ENCODE measurements around the gene CTNNBIP1.

The CTNNBIP1 gene

DNA sequence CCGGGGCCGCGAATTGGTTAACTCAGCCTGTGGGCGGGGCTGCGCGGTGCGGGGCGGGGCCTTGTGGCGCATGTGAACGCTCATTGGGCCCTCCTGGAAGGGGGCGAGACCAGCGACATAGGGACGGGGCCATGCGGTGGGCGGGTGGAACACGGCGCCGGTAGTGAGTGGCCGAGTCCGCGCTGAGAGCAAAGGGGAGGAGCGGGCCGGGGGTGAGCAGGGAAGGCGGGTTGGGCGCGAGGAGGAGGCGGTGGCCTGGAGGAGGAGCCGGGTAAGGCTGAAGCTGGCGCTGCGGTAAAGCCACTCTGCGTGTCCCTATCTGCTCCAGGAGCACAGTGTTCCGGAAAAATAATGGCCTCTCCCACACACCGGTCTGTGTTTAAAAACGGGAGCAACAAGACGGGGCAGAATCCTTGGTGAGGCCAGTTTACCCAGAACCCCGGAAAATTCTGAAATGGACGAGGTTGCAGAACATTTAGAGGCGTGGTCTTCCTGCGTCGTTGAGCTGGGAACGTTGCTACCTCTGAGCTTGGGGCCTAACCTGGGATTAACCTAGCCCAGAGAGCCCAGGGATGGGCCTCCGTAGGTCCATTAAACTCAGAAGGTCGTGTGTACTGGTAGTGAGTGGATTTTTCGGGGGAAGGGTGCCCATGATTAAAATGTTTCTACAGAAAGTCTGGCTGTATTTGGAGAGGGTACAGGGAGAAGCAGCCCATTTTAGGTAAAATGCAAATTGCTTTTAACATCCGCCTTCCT, 532 bp upstream of the CTNNBIP1 start:
- peak overlapping the region; percentile 90 for H3K4me3 Mint-ChIP-seq

DNA sequence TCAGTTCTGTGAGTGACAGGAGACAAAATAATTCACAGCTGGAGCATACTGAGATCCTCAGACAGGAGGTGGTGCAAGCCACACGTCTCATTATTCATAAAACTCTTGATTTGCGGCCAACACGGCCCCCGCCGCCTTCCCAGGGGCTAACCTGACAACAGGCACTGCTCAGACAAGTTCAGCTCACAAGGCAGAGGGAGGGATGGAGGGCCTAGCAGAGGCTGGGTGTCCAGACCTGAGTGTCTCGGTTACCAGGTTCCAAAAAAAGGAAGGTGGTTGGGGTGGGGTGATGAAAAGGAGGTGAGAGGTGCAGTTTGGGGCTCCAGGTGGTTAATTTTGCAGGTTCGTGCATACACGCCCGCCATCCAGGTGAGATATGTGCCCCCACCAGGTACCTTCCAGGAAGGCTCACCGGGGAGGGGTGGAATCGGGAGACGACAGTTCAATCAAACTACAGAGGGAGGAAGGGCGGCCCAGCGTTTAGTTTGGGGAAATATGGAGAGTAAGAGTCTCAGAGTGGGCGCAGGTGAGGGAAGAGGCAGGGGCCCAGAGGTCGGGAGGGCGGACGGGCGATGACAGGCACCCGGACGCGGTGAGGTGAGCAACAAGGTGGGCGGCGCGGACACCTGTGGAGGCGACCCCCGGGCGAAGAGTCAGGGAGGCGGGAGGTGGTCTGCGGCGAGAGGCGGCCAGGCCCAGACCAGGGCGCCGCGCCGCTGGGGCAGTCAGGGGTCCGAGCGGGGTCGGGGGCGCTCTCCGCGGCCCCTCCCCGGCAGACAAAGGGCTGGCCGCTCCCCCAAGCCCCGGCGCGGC, 629 bp downstream of the CTNNBIP1 start:
- DNase-seq (peak; percentile 53), ATAC-seq (no peak)
- Mint-ChIP-seq H3K4me1 (peaks cover 31% of the 10 kb centered on the region), H3K9me3 (no peaks in the 10 kb centered on the region), H3K36me3 (ENCODE audit: low read depth) (no peaks in the 10 kb centered on the region), H3K4me3 (peak overlapping the region; percentile 91), H3K27ac (peak overlapping the region; percentile 79), H3K27me3 (no peaks in the 10 kb centered on the region)

More for the DNA sequence above, 532 bp upstream of the CTNNBIP1 start:
- no peaks in the 10 kb centered on the region for H3K9me3 Mint-ChIP-seq
- DNase-seq = peak; percentile 100
- H3K36me3 Mint-ChIP-seq (ENCODE audit: low read depth) = no peaks in the 10 kb centered on the region
- ATAC-seq = peak; percentile 98
- H3K27ac Mint-ChIP-seq = peak overlapping the region; percentile 86
- no peaks in the 10 kb centered on the region for H3K27me3 Mint-ChIP-seq
- peaks cover 22% of the 10 kb centered on the region for H3K4me1 Mint-ChIP-seq

DNA sequence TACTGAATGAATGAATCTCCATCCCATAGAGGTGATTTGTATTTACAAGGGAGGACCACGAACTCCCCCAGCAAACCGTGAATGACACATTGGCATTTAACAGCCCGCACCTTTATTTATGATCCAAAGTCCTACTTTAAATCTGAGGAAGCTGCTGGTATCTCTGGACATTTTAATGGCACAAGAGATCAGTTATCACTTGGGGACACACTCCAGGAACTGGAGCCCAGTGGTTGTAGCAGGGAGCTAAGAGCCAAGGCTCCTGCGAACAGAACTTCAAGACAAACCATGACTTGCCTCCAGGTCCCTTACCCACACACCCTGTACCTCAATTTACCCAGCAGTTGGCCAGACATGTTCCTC, 1.2 kb downstream of the CTNNBIP1 start:
- Mint-ChIP-seq H3K27ac (peak overlapping the region; percentile 79), H3K4me1 (peaks cover 34% of the 10 kb centered on the region), H3K36me3 (ENCODE audit: low read depth) (no peaks in the 10 kb centered on the region), H3K27me3 (no peaks in the 10 kb centered on the region), H3K9me3 (no peaks in the 10 kb centered on the region), H3K4me3 (peak overlapping the region; percentile 91)
- DNase-seq (no peak), ATAC-seq (no peak)

DNA sequence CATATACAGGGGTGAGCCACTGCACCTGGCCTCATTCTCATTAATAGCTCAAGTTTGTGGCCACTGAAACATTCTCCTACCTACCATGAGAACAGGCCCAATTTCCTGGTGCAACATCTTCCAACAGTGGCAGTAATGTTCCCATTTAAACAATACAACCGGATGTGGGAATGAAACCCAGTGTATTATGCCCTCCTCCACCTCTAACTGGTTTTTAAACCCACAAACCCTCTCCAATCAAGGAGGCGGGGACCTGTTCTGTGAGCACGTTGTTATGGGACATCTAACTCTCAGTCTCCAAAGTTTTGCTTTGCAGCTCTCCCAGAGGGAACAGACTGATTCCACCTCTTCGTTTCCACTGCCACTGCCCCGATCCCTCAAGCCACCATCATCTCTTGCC, 2.6 kb downstream of the CTNNBIP1 start:
- Mint-ChIP-seq H3K27ac (no peak overlapping the region), H3K4me3 (no peak overlapping the region), H3K27me3 (no peaks in the 10 kb centered on the region), H3K4me1 (peaks cover 34% of the 10 kb centered on the region), H3K36me3 (ENCODE audit: low read depth) (no peaks in the 10 kb centered on the region), H3K9me3 (no peaks in the 10 kb centered on the region)
- no peak for DNase-seq
- ATAC-seq = no peak

DNA sequence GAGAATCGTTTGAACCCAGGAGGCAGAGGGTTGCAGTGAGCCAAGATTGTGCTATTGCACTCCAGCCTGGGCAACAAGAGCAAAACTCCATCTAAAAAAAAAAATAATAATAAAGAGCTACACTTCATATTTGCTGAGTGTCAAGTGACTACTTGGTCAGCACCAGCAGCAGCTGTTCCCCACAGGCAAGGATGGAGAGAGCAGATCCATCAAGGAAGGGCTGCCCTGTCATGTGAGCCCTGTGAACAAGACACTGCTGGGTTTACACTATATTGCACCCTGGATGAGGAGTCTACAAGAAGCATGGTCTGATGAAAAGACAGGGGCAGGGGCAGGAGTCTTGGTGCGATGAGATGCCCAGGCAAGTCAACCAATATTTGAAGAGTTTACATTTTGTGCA, 3.6 kb downstream of the CTNNBIP1 start:
- H3K27me3 Mint-ChIP-seq = no peaks in the 10 kb centered on the region
- DNase-seq (no peak), ATAC-seq (no peak)
- H3K9me3 Mint-ChIP-seq = no peaks in the 10 kb centered on the region
- H3K27ac Mint-ChIP-seq = no peak overlapping the region
- peaks cover 31% of the 10 kb centered on the region for H3K4me1 Mint-ChIP-seq
- H3K36me3 Mint-ChIP-seq (ENCODE audit: low read depth) = no peaks in the 10 kb centered on the region
- no peak overlapping the region for H3K4me3 Mint-ChIP-seq

DNA sequence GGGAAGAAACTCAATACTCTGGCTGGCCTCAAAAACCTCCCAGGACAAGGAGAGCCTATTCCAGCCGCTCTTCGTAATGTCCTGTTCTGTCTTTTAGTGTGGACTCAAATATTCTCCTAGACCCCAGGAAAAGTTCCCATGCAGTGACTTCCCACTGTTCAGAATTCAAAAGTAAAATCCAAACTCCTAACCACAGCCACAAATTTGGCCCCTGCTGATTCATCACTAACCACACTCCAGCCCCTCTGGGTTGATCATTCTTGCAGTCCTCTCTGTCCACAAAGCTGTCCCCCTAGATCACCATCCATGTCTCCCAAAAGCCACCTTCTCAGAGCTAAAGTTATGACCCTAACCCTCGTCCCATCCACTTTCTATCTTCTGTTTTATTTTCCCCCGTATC, 5.1 kb downstream of the CTNNBIP1 start:
- no peak overlapping the region for H3K4me3 Mint-ChIP-seq
- no peaks in the 10 kb centered on the region for H3K36me3 Mint-ChIP-seq (ENCODE audit: low read depth)
- ATAC-seq = no peak
- DNase-seq = no peak
- no peaks in the 10 kb centered on the region for H3K9me3 Mint-ChIP-seq
- H3K4me1 Mint-ChIP-seq = peaks cover 31% of the 10 kb centered on the region
- H3K27ac Mint-ChIP-seq = no peak overlapping the region
- H3K27me3 Mint-ChIP-seq = no peaks in the 10 kb centered on the region

DNA sequence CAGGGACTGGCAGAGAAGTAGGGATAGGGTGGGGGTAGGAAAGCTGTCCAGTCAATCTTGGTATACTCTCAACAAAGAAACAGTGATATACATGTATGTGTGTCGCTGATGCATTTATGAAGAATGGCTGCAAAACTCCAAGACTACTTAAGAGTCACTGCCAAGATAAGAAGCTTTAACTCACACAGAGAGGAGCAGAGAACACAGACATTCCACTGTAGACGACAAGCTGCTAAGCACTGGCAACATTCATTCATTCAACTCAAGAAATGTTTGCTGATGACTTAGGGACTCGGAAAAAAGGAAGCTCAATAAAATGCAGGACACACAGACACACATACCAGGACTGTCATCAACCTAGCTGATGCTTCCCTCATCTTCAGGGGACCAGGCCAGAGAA, 5.5 kb downstream of the CTNNBIP1 start:
- Mint-ChIP-seq H3K27me3 (no peaks in the 10 kb centered on the region), H3K36me3 (ENCODE audit: low read depth) (no peaks in the 10 kb centered on the region), H3K4me1 (peaks cover 31% of the 10 kb centered on the region), H3K4me3 (no peak overlapping the region), H3K27ac (no peak overlapping the region), H3K9me3 (no peaks in the 10 kb centered on the region)
- ATAC-seq (no peak), DNase-seq (no peak)

DNA sequence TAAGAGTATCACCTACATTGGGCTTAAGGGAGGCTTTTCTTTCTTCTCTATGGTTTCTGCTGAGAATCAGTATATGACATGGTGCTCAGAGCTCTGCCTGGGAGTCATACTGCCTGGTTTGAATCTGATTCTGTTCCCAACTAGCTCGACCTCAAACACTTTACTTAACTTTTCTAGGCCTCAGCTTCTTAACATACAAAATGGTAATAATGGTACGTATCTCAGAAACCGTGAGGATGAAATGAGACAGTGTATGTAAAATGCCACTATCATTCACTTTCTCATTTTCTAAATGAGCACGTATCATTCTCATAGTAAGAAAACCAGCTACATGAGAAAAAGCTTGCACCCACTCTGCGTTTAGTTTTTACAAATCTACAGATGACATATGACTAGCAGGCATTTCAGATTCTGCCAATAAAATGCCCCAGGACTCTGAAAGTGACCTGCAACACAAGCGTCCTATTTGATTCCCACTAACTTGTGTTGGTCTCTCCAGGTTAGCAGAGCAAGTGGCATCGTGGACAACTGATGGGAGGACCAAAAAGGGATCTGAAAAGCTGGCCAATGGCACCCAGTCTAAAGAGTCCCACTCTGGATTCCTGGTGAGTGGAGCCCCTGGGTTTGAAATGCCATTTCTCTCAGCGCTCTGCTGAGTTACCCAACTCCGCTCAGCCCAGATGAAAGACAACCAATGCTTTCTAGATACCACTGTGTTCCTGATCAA, 6.1 kb downstream of the CTNNBIP1 start:
- H3K27me3 Mint-ChIP-seq = no peaks in the 10 kb centered on the region
- H3K4me3 Mint-ChIP-seq = no peak overlapping the region
- DNase-seq = no peak
- peak; percentile 75 for ATAC-seq
- H3K27ac Mint-ChIP-seq = peak overlapping the region; percentile 26
- peaks cover 24% of the 10 kb centered on the region for H3K4me1 Mint-ChIP-seq
- no peaks in the 10 kb centered on the region for H3K9me3 Mint-ChIP-seq
- H3K36me3 Mint-ChIP-seq (ENCODE audit: low read depth) = no peaks in the 10 kb centered on the region

DNA sequence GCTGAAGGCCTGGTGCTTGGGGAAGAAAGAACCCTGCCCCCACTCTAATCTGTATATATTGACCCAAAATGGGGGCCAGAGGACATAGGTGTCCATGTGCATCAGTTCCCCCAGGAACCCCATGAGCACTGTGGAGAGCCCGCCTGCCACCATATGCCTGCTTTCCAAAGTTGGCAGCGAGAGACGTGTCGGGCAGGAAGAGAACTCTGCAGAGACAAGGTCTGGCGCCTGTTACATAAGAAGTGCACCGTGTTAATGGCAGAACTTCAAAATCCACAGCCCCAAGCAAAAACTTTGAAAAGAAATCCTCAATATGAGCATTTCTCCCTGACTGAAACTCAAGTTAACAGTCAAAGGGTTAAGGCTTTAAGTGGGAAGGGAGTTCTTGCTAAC, 8.0 kb downstream of the CTNNBIP1 start:
- H3K4me3 Mint-ChIP-seq = no peak overlapping the region
- DNase-seq (no peak), ATAC-seq (no peak)
- H3K27me3 Mint-ChIP-seq = no peaks in the 10 kb centered on the region
- H3K27ac Mint-ChIP-seq = no peak overlapping the region
- H3K4me1 Mint-ChIP-seq = peaks cover 20% of the 10 kb centered on the region
- H3K36me3 Mint-ChIP-seq (ENCODE audit: low read depth) = no peaks in the 10 kb centered on the region
- no peaks in the 10 kb centered on the region for H3K9me3 Mint-ChIP-seq

DNA sequence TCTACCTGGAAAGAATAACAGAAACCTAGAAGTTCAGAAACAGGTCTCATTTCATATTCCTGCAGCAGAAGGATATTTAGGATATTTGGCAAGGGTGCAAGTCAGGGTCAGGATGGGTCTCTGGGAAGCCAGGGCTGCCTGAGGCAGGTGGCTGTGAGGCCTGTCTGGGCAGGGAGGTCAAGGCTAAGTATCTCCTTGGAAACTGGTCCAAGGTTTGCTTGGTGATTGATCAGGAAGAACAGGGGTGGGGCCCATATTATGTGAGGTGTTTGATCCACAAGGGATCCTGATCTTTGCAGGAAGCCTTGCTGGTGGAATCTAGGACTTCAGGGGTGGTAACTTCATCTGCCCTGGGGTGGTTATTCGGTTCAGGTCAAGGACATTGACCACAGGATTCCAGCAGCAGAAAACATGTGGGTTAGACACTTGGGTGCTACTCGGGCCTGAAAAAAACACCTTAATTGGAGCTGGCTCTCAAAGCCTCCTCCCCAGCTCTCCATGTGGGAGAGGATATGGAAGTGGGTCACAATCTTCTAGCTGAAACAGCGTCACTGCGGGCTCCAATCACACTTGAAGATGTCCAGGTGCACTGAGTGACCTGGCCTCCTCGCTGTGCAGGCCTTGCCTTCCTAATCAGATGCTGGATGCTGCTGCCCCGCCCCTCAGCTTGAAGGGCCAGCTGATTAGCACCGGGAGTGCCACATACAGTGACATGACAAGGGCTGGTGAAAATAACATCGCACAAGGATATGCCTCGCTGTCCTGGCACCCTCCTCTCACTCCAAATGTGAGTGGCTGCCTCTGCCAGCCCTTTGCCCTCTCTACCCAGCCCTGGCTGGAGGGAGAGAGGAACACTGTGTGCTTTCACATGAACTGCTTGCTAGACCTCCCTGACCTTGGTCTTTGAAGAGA, 8.7 kb downstream of the CTNNBIP1 start:
- ATAC-seq (peak; percentile 4), DNase-seq (no peak)
- Mint-ChIP-seq H3K27ac (no peak overlapping the region), H3K4me3 (no peak overlapping the region), H3K27me3 (no peaks in the 10 kb centered on the region), H3K36me3 (ENCODE audit: low read depth) (no peaks in the 10 kb centered on the region), H3K4me1 (peaks cover 20% of the 10 kb centered on the region), H3K9me3 (no peaks in the 10 kb centered on the region)

DNA sequence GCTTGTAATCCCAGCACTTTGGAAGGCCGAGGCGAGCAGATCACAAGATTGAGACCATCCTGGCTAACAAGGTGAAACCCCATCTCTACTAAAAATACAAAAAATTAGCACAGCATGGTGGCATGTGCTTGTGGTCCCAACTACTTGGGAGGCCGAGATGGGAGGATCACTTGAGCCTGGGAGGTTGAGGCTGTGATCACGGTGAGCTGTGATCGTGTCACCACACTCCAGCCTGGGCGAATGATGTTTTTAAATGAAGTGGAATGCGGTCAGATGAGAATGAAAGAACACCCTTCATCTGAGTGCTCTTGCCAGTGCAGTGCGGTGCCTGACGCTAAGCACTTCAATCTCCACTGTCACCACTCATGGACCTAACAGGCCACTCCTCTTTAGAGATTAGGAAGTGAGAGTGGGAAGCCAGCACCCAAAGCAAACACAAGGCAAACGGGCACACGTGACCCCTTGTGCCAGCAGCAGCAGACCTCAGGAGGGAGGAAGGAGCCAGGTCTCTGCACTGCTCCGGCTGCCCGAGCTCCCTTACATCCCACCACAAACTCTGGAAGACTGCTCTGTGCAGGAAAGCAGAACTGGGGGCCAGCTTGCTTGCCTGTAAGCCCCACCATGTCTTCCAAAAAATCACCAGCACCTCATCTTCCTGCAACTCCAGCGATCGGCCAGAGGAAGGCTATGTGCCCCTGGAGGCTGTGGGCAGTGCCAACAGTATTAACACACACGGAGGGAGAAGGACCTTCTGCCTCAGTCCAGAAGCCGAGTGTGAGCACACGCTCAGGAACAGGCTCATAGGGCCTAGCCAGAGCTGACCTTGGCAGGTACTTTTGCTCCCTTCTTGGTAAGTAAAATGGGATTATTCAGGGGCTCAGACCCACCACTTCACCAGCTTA, 9.7 kb downstream of the CTNNBIP1 start:
- Mint-ChIP-seq H3K36me3 (ENCODE audit: low read depth) (no peaks in the 10 kb centered on the region), H3K4me3 (peak overlapping the region; percentile 25), H3K27ac (no peak overlapping the region), H3K4me1 (peaks cover 20% of the 10 kb centered on the region), H3K9me3 (no peaks in the 10 kb centered on the region), H3K27me3 (no peaks in the 10 kb centered on the region)
- DNase-seq = no peak
- ATAC-seq = no peak

DNA sequence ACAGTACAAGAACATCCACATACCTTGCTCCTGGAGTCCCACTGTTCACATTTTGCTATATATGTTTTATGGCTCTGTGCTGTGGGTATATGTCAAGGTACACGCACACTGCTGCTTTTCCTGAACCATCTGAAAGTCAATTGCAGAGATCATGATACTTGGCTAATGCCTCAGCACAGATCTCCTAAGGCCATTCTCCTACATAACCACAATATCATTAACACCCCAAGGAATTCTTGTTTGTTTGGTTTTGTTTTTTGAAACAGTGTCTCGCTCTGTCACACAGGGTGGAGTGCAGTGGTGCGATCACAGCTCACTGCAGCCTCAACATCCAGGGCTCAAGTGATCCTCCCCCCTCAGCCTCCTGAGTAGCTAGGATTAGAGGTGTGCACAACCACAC, 16.0 kb downstream of the CTNNBIP1 start:
- Mint-ChIP-seq H3K36me3 (ENCODE audit: low read depth) (no peaks in the 10 kb centered on the region), H3K27me3 (no peaks in the 10 kb centered on the region), H3K4me3 (no peak overlapping the region), H3K4me1 (peaks cover 14% of the 10 kb centered on the region), H3K9me3 (no peaks in the 10 kb centered on the region), H3K27ac (no peak overlapping the region)
- DNase-seq (no peak), ATAC-seq (no peak)

All from activated naive CD8-positive, alpha-beta T cell treated with anti-CD3 and anti-CD28 coated beads, Interleukin-2, amount 50 U/mL, for 24 hours (primary cell).